Mesendoderm (in vitro differentiated cells): ENCODE data around the gene HOXB9.

ENCODE experiments used
- DNase-seq: peaks from one replicate; pipeline ENCODE4 v3.0.0; 2013
- H2AK5ac ChIP-seq: 2 replicates; pipeline ENCODE4 v1.6.1; 2013; ENCODE audit warnings: low read length, inconsistent platforms
- H2BK120ac ChIP-seq: 2 replicates; pipeline ENCODE4 v1.6.1; 2013; ENCODE audit warnings: low read depth, mild to moderate bottlenecking, low read length, moderate library complexity, mixed read lengths
- H2BK15ac ChIP-seq: replicated peaks from 2 replicates; pipeline ENCODE4 v1.6.1; 2013; ENCODE audit warnings: low read depth, mild to moderate bottlenecking, moderate library complexity
- H2BK5ac ChIP-seq: 2 replicates; pipeline ENCODE4 v1.6.1; 2013; ENCODE audit warnings: low read length, inconsistent platforms
- H3K18ac ChIP-seq: 2 replicates; pipeline ENCODE4 v1.6.1; 2013; ENCODE audit warnings: mild to moderate bottlenecking, low read length, mixed read lengths
- H3K23ac ChIP-seq: one replicate; pipeline ENCODE4 v1.6.1; 2013; ENCODE audit warnings: low read length
- H3K27ac ChIP-seq: 2 replicates; pipeline ENCODE4 v1.5.1; 2013; ENCODE audit warnings: low read depth, mild to moderate bottlenecking, inconsistent platforms, low read length, moderate library complexity
- H3K27me3 ChIP-seq: 2 replicates; pipeline ENCODE4 v1.6.1; 2013; ENCODE audit warnings: low read length, control low read depth, mild to moderate bottlenecking, inconsistent platforms; ENCODE audit not compliant: insufficient read depth, poor library complexity
- H3K36me3 ChIP-seq: 2 replicates; pipeline ENCODE4 v1.6.1; 2013; ENCODE audit warnings: low read length, inconsistent platforms; ENCODE audit not compliant: control insufficient read depth, insufficient read depth
- H3K4ac ChIP-seq: one replicate; pipeline ENCODE4 v1.6.1; 2013; ENCODE audit warnings: low read depth, mild to moderate bottlenecking, low read length, moderate library complexity
- H3K4me1 ChIP-seq: 2 replicates; pipeline ENCODE4 v1.6.1; 2013; ENCODE audit warnings: low read depth, low read length, inconsistent platforms; ENCODE audit not compliant: control insufficient read depth
- H3K4me2 ChIP-seq: 2 replicates; pipeline ENCODE4 v1.6.1; 2013; ENCODE audit warnings: low read length
- H3K4me3 ChIP-seq: 2 replicates; pipeline ENCODE4 v1.5.1; 2013; ENCODE audit warnings: mild to moderate bottlenecking, low read length
- H3K56ac ChIP-seq: one replicate; pipeline ENCODE4 v1.6.1; 2013; ENCODE audit warnings: low read length
- H3K79me1 ChIP-seq: 2 replicates; pipeline ENCODE4 v1.6.1; 2013; ENCODE audit warnings: low read length, inconsistent platforms
- H3K79me2 ChIP-seq: 2 replicates; pipeline ENCODE4 v1.6.1; 2013; ENCODE audit warnings: mild to moderate bottlenecking, low read length; ENCODE audit not compliant: control insufficient read depth, insufficient read depth
- H3K9ac ChIP-seq: 2 replicates; pipeline ENCODE4 v1.6.1; 2013; ENCODE audit warnings: low read length, inconsistent platforms
- H4K5ac ChIP-seq: one replicate; pipeline ENCODE4 v1.6.1; 2013; ENCODE audit warnings: low read length
- H4K8ac ChIP-seq: one replicate; pipeline ENCODE4 v1.6.1; 2013; ENCODE audit warnings: low read depth, mild to moderate bottlenecking, control low read depth, low read length, moderate library complexity
- WGBS: extraction: QIAGEN DNeasy Blood & Tissue Kit; methylation state at CpG from one replicate; pipeline ENCODE4 v1.1.7; 2013; ENCODE audit warnings: low lambda C conversion rate, missing lambda C conversion rate; ENCODE audit not compliant: insufficient coverage; ENCODE audit errors: extremely low coverage; 5-methylcytosine and 5-hydroxymethylcytosine counted together

The HOXB9 gene

DNA sequence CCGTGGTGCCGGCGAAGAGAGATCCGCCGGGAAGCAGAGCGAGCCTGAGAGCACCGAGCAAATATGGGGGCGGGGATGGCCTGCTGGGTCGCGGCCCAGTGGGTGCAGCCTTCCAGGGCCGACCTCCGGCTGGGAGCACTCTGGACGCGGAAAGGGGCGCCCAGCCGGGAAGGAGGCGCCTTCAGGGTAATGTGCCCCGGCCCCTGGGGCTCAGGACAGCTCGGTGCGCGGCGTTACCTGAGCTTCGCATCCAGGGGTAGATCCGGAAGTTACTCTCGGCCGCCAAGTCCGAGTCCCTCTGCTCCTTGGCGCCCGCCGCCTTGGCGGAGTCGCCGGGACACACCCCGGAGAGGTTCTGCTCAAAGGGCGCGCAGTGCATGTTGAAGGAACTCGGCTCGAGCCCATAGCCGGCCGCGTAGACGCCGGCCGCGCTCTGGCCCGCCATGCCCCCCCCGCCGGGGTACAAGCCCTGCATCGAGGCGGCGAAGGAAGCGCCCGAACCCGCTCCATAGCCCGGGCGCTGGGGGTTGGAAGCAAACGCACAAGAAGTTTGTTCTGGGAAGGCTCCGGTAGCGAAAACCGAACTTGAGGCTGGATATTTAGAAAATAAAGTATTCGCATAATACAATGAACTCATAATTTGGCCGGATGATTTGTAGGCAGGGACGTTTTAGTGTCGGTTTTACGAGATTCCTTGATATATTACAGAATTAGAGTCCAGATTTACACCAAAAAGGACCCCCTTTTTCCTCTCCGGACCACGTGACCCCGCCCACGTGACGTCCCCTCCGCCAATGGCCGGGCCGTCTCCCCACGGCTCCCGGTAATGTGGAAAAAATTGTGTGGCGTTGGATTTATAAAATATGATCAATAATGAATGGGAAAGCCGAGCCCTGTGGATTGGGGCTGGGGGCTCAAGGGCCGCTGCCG is 15.6 kb downstream of the HOXB9 start, which contains the start of gene HOXB7:
Gene HOXB7 (minus strand): TSS at position 736 of the 930 bp plus-strand sequence. CDS start 99 bp downstream, at position 637.
- Histone ChIP-seq H2BK120ac (no peak within 1 kb of the TSS), H3K4ac (no peak within 1 kb of the TSS), H3K23ac (no peak within 1 kb of the TSS), H2BK5ac (no peak within 1 kb of the TSS), H3K18ac (no peak within 1 kb of the TSS), H3K9ac (peak within 1 kb of the TSS; percentile 29), H2BK15ac (no peak within 1 kb of the TSS), H3K79me2 (no peaks in the 10 kb centered on the region), H3K4me1 (no peaks in the 10 kb centered on the region), H4K5ac (no peak within 1 kb of the TSS), H3K27me3 (peaks cover 86% of the 10 kb centered on the region), H3K79me1 (no peaks in the 10 kb centered on the region), H3K27ac (no peak within 1 kb of the TSS), H3K36me3 (no peaks in the 10 kb centered on the region), H2AK5ac (no peak within 1 kb of the TSS), H3K4me2 (peak within 1 kb of the TSS; percentile 52), H3K56ac (peak within 1 kb of the TSS; percentile 67), H4K8ac (no peak within 1 kb of the TSS), H3K4me3 (no peak within 1 kb of the TSS)
- DNase-seq: no peak
- no CpG with 5 or more reads among the region's 79 CpGs for WGBS

DNA sequence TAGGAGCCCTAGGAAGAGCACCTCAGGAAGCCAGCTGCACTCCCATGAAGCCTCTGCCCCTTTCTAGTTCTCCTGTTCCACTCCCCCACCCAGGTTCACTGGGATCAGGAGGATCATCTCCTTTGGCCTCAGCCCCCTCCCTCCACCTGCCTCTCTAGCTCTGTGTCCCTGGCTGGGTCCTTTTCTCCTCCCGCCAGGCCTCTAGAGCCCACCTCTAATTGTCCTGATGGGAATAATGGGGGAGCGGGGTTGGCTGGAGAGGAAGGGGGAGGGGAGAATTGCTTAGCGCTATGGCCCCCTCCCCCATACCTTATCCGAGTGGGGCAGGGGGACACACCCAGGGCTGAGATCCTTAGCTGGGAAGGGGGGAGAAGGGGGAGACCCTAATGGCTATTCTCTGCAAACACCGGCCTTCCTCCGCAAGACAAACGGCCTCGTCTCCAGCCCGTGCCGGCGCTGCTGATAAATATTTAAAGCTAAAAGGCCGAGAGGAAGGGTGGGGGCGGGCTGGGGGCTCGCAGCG is 16.3 kb downstream of the HOXB9 start:
- Histone ChIP-seq H3K36me3 (no peaks in the 10 kb centered on the region), H3K23ac (no peak overlapping the region), H3K27me3 (peaks cover 87% of the 10 kb centered on the region), H3K18ac (no peak overlapping the region), H3K79me2 (no peaks in the 10 kb centered on the region), H3K79me1 (no peaks in the 10 kb centered on the region), H2AK5ac (no peak overlapping the region), H2BK15ac (no peak overlapping the region), H3K4me1 (no peaks in the 10 kb centered on the region), H3K4ac (no peak overlapping the region), H3K9ac (no peak overlapping the region), H4K8ac (no peak overlapping the region), H2BK120ac (no peak overlapping the region), H3K4me3 (no peak overlapping the region), H3K27ac (no peak overlapping the region), H3K56ac (peak overlapping the region; percentile 67), H4K5ac (no peak overlapping the region), H3K4me2 (no peak overlapping the region), H2BK5ac (no peak overlapping the region)
- no peak for DNase-seq
- no CpG with 5 or more reads among the region's 15 CpGs for WGBS

- H3K4ac ChIP-seq: no peak overlapping the region
- no peak overlapping the region for H4K8ac ChIP-seq
- H2BK15ac ChIP-seq: no peak overlapping the region
- H3K56ac ChIP-seq: no peak overlapping the region
- H2AK5ac ChIP-seq: no peak overlapping the region
- no peaks in the 10 kb centered on the region for H3K36me3 ChIP-seq
- H3K4me2 ChIP-seq: no peak overlapping the region
- no peak overlapping the region for H3K9ac ChIP-seq
- no peaks in the 10 kb centered on the region for H3K79me1 ChIP-seq
- no peak overlapping the region for H3K4me3 ChIP-seq
- no peak overlapping the region for H3K27ac ChIP-seq
- no peaks in the 10 kb centered on the region for H3K4me1 ChIP-seq
- H2BK5ac ChIP-seq: no peak overlapping the region
- H3K23ac ChIP-seq: no peak overlapping the region
- no peak for DNase-seq
- H3K79me2 ChIP-seq: no peaks in the 10 kb centered on the region
- peaks cover 89% of the 10 kb centered on the region for H3K27me3 ChIP-seq
- H3K18ac ChIP-seq: no peak overlapping the region
- H4K5ac ChIP-seq: no peak overlapping the region
- no peak overlapping the region for H2BK120ac ChIP-seq
These were observed 17.1 kb downstream of the HOXB9 start for GRCh38 chr17:48609033-48609432.

GRCh38 chr17:48608494-48608834 is 17.7 kb downstream of the HOXB9 start:
- Histone ChIP-seq H2AK5ac (no peak overlapping the region), H3K79me2 (no peaks in the 10 kb centered on the region), H4K5ac (no peak overlapping the region), H3K4me3 (no peak overlapping the region), H3K4me2 (no peak overlapping the region), H3K9ac (no peak overlapping the region), H2BK120ac (no peak overlapping the region), H2BK5ac (no peak overlapping the region), H3K56ac (no peak overlapping the region), H3K4me1 (no peaks in the 10 kb centered on the region), H3K23ac (no peak overlapping the region), H3K18ac (no peak overlapping the region), H3K4ac (no peak overlapping the region), H3K79me1 (no peaks in the 10 kb centered on the region), H3K27me3 (peaks cover 89% of the 10 kb centered on the region), H2BK15ac (no peak overlapping the region), H3K27ac (no peak overlapping the region), H3K36me3 (no peaks in the 10 kb centered on the region), H4K8ac (no peak overlapping the region)
- no CpG with 5 or more reads among the region's 1 CpG for WGBS
- no peak for DNase-seq

GRCh38 chr17:48606892-48607614 is 19.1 kb downstream of the HOXB9 start:
- H2AK5ac ChIP-seq: no peak overlapping the region
- peaks cover 89% of the 10 kb centered on the region for H3K27me3 ChIP-seq
- no peaks in the 10 kb centered on the region for H3K79me1 ChIP-seq
- H2BK15ac ChIP-seq: no peak overlapping the region
- H3K79me2 ChIP-seq: no peaks in the 10 kb centered on the region
- H3K18ac ChIP-seq: no peak overlapping the region
- no peak overlapping the region for H3K23ac ChIP-seq
- DNase-seq: no peak
- H4K8ac ChIP-seq: no peak overlapping the region
- H3K36me3 ChIP-seq: no peaks in the 10 kb centered on the region
- no peak overlapping the region for H2BK5ac ChIP-seq
- H3K4me2 ChIP-seq: no peak overlapping the region
- H2BK120ac ChIP-seq: no peak overlapping the region
- H3K4me3 ChIP-seq: no peak overlapping the region
- H3K27ac ChIP-seq: no peak overlapping the region
- H3K4ac ChIP-seq: no peak overlapping the region
- no peaks in the 10 kb centered on the region for H3K4me1 ChIP-seq
- no CpG with 5 or more reads among the region's 9 CpGs for WGBS
- H3K56ac ChIP-seq: no peak overlapping the region
- no peak overlapping the region for H4K5ac ChIP-seq
- H3K9ac ChIP-seq: no peak overlapping the region
